ENCODE results near the gene ACBD6.

The ACBD6 gene

DNA sequence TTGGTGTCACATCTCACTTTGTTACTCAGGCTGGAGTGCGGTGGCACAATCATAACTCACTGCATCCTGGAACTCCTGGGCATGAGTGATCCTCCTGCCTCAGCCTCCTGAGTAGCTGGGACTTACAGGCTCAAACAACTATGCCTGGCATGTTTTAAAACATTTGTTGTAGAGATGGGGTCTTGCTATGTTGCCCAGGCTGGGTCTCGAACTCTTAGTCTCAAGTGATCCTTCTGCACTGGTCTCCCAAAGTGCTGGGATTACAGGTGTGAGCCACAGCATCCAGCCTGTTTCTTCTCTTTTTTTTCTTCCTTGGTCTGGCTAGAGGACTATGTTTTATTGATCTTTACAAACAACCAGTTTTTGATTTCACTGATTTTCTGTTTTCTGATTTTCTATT lies 207.7 kb downstream of the ACBD6 start:
- DNase-seq (ENCODE audit: low spot score) = no peak

DNA sequence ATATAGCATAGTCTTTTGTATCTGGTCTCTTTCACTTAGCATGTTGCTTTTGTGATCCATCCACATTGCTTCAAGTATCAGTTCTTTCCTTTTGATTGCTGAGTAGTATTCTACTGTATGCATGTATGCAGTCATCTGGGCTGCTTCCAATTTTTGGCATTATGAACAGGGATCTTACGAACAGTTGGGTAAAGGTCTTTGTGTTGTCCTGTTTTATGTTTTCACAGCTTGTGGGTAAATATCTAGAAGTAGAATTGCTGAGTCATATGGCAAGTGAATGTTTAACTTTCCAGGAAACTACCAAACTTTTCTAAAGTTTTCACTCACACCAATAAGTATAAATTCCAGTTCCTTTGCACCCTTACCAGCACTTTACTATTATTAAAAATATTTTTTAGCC lies 211.4 kb downstream of the ACBD6 start:
- DNase-seq (ENCODE audit: low spot score) = no peak

DNA sequence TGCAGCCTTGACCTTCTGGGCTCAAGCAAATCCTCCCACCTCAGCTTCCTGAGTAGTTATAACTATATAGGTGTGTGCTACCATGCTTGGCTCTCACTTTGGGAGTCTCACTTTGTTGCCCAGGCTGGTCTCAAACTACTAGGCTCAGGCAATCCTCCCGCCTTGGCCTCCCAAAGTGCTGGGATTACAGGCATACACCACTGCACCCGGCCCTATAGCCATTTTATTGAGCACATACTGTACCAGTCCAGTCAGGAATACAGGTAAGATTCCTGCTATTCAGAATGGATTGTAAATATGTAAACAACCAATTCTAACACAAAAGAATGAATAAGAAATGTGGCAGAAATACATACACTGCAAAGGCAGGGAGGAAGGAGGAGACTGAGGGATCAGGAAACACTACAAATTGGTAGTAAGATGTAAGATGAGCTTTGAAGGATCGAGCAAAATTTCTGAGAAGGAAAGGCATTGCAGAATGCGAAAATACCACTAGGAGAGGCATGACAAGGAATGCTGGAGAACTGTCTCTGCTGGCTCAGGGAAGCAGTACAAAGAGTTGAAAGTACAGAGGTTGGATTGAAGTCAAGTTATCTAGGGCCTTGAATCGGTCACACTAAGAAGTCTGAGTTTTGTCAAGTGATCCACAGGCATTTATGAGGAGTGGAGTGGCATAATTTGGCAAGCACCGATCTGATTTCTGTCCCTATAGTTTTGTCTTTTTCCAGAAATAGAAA lies 211.9 kb downstream of the ACBD6 start:
- DNase-seq (ENCODE audit: low spot score) = no peak

DNA sequence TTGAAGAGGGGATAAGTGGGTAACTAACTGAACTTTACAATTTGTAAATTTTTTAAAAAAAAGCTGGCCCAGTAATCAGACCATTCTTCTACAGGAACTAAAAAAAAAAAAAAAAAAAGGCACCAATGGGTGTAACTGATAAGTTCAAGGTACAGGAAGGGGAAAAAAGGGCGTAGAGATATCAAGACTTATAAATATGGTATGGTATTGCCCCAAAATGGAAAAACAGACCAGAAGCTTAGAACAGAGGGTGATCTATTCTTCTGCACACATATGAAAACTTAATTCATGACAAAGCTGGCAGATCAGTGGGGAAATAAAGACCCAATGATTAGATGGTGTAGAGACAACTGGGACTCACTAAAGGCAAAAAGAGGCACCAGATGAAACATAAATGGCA lies 213.4 kb downstream of the ACBD6 start:
- no peak for DNase-seq (ENCODE audit: low spot score)

DNA sequence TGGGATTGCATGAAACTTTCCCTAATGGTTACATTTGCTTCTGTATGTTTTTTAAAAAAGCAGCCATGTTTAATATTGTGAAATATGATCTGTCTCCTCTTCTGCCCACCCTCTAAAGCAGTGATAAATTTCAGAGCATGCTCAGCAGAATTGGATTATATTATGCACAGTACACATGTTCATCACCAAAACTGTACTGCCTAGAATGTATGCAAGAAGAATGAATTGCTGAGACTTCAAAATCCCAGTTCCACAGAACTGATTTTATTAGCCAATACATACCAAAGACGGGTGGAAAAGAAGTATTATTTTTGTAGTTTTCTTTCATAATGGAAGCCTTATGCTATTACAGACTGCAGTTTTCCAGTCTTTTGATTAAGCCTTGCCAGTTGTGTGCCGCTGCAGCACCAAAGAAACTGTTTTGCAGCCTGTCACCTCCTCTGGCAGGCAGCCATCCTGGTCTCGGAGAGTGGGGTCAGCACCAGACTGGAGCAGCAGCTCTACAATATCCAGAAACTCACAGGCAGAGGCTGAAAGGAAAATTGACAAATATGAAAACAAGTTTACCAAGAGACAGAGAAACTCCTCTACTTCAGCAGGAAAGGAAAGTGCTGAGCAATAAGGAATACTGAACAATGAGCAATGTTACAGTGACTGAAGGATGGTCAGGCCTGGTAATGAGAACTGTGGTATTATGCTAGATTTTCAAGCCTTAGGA lies 214.2 kb downstream of the ACBD6 start:
- no peak for DNase-seq (ENCODE audit: low spot score)

DNA sequence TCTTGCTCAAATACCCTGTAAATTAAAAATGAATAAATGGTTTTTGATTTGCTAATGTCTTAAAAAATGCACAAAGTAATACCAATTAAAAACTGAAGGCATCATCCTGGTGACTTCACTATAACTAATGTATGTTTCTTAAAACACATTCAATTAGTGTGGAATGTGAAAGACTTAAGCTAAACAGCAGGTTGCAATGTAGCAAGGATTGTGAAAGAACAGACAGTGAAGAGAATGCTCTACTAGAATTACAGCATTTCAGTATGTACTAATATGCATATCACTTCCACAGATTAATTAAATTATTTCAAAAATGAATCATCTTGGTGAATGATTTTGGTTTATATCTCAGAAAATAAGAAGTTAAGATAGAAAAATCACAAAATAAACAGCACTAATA lies 216.0 kb downstream of the ACBD6 start:
- no peak for DNase-seq (ENCODE audit: low spot score)

DNA sequence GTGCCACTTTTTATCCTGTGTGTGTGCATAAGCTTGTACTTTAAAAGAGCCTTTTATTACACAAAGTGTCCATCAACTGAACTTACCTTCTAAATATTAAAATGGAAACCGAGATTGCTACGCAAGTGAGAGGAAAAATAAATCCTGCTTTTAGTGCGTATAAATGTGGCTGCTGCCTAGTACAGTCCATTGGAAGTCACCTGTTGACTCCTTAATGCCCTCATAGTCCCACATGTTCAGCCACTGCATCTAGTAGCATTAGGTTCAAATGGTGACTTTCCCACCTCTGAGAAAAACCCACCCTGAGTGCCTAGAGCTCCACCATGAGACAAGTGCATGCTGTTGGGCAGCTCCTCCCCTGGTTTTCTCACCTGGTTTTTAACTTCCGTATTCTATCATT lies 219.3 kb downstream of the ACBD6 start:
- DNase-seq (ENCODE audit: low spot score) = no peak

DNA sequence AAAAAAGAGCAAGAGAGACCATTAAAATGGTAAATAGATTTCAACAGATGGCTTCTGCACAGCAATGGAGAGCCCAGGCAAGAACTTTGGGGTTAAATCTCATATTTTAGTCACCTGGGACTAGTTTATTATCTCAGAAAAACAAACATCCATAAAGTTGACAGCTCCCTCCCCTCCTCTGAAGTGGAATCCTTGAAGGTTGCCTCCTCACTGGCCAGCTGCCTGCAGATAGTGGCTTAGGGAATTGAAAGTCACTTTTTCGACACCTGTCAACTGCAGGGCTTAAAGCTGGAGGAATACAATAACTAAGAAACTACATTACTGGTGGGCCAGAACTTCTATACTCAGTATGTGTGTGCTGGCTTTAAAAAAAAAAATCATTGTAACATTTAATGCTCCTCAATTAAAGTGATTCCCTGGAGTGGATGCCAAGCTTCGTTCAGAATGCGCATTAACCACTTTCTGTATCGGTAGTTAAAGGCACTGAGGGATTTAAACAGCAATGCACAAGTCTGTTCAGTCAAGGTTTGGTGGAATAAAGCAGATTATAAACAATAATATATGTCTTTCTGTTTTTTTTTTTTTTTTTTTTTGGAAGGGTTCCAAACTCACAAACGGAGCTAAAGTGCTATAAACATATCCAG lies 219.9 kb downstream of the ACBD6 start:
- DNase-seq (ENCODE audit: low spot score) = no peak

DNA sequence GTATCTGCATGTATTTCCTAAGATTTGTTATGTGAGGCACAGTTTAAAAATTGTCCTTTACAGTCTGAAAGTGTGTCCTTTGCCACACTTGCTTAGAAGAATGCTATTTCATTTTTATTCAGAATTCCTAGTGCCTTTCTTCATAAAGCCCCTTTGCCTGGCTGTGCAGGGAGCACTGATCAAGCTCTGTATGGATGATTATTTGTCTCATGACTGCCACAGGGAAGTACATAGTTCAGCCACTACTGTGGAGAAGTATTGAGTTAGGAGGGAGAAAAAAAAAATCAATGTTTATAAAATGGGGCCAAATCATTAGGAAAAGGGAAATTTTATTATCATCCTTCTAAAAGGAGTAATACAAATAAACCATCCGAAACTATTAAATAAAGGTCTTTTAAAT lies 220.9 kb downstream of the ACBD6 start:
- DNase-seq (ENCODE audit: low spot score) = no peak

DNA sequence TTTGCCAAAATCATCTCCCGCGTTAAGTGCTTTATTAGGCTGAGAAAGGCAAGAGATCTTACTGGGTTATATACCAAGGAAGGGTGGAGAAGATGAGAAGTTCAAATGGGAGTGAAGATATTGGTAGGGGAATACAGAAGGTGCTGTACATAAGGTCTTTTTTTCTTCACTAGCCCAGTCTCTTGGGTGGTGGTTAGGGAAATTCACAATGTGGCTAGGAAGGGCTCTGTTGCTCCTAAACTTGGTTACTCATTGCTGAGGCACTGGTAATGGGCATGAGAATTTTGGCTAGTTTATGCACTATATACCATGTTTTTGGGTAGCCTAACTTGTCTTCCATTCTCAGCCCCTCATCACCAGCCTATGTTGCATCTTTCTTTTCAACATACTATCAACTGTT lies 221.8 kb downstream of the ACBD6 start:
- DNase-seq (ENCODE audit: low spot score) = no peak

DNA sequence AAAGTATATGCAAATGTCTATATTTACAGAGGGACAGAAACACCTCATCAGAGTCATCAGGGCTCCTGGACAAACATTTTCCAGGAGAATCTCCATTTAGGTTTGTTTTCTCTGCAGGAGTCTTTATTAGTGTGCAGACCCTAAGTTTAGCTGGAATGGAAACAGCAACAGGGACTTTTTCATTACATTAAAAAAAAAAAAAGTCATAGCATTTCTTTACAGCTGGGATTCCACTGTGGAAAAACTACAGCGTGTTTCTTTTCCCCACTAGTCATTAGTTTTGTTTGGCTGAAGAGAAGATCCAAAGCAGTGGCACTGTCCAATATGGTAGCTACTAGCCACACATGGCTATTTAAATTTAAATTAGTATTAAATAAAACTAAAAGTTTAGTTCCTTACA lies 222.7 kb downstream of the ACBD6 start:
- no peak for DNase-seq (ENCODE audit: low spot score)

DNA sequence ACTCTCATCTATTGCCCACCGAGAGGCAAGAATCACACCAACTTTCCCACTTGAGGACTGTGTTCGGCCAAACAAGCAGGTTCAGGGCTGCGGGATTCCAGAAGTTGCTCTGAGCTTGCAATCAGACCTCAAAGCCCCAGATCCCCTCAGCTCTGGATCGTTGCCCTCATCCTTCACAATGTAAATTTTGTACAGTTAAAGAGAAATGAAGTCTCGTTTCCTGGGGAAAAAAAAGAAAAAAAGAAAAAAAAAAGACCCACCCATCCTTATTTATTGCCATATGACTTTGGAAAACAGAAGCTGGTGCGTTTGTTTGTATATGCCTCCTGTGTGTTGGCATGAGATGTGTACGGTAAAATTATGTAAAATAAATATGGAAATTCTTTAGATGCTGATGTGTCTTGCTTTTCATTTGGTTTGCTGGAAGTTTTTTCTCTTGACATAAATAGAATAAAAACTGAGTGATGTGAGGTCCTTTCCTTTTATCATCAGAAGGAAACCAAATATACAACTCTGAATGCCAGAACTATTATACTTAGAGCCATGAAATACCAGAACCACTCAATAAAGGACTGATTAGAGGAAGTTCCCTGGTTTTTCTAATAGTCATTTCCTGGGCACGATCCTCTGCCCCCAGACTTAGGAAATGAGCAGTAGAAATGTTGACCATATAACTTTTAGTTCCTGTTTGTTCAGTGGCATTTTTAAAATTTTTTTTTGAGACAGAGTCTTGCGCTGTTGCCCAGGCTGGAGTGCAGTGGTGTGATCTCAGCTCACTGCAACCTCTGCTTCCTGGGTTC lies 223.6 kb downstream of the ACBD6 start:
- no peak for DNase-seq (ENCODE audit: low spot score)

DNA sequence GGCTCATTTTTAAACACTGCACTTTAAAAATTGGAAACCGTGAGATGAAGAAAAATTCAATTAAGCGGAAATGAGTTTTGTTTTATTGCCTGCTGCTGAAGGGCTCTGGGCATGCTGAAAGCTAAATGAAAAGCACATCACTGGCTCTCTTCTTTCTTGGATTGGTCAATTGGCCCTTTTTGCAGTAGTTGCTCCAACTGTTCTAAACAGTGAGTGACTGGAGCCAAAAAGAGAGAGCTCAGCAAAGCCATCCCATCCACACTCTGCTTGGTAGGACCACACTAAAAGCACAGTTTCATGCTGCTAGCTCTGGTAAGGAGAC lies 224.2 kb downstream of the ACBD6 start:
- DNase-seq (ENCODE audit: low spot score) = no peak

DNA sequence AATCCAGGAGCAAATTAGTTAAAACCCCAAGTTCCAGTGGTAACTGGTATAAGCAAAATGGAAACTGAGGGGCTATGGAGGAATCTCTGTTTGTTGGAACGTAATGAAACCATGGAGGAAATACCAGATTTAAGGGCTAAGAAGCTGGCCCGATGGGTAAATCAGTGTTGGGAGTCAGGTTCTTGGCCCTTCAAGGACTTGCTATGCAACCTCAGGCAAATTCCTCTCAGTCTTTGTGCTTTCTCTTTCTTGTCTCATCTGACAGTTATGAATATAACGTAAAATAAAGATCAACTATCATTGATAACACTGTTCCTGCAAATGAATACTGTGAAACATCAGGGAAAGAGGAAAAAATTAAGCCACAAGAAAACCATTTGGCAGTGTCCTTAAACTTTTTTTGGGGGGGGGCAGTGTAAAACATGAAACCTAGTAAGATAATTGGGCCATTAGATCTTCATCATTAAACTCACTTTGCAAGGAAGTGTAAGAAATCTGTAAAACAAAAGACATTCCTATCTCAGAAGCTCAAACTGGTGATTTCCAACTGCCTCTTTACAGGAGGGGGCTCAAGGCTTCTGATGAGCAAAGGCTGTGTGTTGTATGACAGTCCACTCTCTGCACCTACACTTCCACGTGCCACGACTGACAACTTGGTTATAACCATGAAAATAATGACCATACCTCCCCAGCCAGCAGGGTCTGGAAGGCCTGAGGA lies 224.7 kb downstream of the ACBD6 start:
- DNase-seq (ENCODE audit: low spot score) = no peak

DNA sequence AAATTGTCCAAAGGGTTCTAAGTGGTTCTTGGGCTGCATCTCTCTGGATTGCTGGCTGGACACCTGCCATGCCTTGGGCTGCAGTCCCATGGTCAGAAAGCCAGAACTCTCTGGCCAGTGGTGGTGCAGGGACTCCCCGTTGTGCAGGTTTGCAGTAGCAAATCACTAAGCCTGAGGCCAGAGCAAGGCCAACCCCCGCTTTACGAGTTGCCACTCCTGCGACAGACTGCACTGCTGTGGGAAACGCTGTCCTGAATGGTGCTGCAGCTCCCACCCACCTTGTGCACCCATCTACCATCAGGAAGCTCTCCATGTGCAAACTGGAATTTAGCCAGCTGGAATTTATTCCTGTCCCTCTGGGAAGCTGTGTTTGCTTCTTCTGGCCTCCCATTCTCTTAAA lies 226.7 kb downstream of the ACBD6 start:
- no peak for DNase-seq (ENCODE audit: low spot score)

DNA sequence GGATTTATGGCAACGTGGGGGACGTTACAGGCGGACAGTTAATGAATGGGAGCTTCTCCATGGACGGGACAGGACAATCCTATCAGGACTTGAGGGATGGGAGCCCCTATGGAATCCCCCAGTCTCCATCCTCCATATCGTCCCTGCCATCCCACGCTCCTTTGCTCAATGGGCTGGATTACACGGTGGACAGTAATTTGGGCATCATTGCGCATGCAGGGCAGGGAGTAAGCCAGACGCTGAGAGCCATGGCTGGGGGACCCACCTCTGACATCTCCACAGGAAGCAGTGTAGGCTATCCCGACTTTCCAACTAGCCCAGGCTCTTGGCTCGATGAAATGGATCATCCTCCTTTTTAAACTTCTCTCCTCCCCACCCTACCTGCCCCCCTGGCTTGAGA lies 228.2 kb downstream of the ACBD6 start:
- no peak for DNase-seq (ENCODE audit: low spot score)

DNA sequence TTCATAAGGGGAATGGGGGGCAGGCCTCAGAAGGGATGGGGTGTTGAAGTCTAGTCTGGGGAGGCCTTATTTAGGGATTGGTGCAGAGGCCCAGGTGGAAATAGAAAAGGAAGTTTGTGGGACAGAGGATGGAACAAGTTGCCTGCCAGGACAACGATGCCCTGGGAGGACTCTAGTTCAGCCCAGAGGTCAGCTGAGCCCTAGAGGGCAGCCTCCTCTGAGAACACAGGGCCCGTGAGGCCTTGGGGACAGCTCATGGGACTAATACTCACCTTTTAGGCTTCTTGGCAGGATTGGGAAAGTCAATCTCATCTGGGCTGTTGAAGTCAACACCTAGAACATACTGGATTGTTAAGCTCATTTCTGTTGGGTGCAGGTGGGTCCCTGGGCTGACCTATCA lies 229.3 kb downstream of the ACBD6 start:
- no peak for DNase-seq (ENCODE audit: low spot score)

DNA sequence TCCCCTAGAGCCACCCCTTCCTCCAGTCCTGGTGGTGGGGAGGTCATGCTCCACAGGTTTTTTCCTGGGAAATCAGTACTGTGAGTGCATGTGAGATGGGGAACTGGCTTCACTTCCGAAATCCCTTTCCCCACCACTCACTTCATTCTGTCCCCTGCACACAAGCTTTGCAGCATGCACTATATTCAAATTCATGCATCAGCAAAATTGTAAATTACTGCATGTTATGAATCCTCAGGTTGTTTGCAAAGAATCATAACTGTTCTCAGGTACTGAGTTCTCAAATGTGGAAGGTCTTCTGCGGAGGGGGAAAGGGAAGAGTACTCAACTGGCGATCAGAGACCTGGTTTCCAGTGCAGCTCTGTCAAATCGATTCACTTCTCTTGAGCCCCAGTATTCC lies 230.0 kb downstream of the ACBD6 start:
- no peak for DNase-seq (ENCODE audit: low spot score)

DNA sequence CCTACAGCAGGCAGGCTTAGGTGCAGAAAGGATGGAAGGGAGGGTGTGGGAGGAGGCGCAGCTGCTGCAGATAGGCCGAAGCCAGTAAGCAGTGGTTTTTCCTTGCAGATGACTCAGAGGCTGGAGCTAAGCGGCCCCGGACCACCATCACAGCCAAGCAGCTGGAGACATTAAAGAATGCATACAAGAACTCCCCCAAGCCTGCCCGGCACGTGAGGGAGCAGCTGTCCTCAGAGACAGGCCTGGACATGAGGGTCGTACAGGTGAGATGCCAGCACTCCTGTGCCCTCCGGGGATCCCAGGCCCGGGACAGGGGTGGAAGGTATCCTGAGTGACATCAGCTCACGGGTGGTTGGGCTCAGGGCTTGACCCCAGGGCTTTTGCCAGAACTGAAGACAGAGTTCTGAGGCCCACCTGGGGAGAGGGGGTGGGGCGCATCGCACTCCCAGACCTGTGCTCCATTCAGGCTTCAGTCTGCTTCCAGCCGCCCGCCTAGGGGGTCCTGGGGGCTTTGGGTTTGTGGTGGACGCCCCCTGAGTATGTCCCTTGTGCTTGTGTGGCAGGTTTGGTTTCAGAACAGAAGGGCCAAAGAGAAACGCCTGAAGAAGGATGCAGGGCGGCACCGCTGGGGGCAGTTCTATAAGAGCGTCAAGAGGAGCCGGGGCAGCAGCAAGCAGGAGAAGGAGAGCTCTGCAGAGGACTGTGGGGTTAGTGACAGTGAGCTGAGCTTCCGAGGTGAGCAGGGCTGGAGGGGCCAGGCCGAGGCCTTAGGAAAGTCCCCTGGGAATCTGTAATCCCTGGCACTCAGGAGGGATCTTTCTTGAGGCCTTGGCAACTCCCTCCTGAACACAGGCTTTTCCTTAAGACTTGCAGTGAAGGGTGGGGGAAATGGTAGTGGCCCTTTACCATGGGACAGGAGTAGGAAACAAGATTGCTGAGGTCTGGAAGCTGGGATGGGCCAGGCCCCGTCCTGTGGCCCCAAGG lies 230.8 kb downstream of the ACBD6 start:
- DNase-seq (ENCODE audit: low spot score) = no peak

DNA sequence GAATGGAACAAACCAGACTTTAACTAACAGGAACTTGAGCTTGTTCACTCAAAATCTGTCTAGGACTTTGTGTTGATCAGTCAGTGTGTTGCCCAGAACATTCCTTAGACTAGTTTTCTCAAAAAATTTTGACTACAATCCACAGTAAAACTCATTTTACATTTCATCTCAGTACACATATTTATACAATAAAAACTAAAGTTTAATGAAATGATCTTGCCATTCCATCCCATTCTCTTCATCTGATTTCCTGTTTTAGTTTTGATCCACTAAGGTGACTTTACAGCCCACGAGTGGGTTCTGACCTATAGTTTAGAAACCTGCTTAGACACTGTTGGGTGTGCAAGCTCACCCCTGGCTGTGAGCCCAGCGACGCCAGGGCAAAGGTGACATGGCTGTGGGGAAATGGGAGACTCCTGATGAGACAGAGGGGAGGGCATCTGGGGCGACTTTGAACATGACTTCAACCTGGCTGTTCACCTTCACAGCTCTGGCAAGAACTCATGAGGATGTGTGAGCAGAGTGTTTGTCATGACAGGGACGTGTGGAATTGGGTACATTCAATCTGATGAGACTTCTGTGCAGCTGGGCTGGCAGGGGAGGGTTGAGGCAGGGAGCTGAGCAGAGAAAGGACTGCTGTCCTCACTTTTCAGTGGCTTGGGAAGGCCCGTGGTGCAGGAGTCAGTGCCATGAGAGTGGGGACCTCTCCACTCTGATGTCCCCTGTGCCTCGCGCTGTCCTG lies 231.7 kb downstream of the ACBD6 start:
- DNase-seq (ENCODE audit: low spot score) = no peak

Data from CD4-positive, alpha-beta T cell treated with Interleukin-15 for 4 hours (primary cell).